ENCODE results near the gene COL1A1. TPM values are rescaled to one million over a fixed set of nuclear protein-coding genes. Genes with fewer than 3 reads are reported as not detected.

COL1A1 gene
- total RNA-seq, 1 donor from 2014 or later: 702 TPM

DNA sequence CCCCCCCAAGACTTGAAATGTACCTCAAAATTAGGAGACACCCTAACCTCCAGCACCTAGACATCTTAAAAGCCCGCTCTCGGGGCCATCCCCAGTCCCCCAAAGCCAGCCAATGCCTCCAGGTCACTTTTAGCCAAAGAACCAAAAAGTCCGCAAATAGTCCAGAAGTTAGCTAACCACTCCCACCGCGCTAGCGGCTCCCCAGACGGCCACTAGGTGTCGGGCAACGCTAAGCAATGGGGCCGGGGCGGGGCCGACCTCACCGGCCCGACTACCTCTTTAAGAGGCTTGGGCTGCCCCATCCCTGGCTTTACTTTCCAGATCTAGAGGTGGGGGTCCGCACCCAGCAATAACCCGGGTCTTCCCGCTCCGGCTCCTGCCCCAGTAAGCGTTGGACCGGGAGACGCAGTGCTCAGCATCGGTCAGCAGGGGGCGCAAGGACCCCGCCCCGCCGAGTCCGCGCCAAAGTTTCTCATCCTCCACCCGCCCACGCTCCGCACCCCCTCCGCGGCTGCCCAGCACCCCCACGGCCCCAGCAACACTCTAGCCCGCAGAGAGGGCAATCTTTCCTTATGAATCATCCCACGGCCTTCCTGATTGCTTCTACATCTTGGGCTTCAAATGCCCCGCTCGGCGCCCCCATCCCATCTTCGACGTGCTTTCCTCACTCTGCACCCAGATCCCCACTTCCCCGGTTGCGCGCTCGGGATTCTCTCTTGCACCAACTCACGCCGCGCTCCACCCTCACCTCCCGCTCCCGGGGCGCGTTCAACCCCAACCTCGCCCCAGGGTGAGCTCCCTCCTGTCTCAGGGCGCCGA is 765 bp downstream of the COL1A1 start:
- DNase-seq (ENCODE audit: extremely low read depth, low read depth, low spot score): no peak

DNA sequence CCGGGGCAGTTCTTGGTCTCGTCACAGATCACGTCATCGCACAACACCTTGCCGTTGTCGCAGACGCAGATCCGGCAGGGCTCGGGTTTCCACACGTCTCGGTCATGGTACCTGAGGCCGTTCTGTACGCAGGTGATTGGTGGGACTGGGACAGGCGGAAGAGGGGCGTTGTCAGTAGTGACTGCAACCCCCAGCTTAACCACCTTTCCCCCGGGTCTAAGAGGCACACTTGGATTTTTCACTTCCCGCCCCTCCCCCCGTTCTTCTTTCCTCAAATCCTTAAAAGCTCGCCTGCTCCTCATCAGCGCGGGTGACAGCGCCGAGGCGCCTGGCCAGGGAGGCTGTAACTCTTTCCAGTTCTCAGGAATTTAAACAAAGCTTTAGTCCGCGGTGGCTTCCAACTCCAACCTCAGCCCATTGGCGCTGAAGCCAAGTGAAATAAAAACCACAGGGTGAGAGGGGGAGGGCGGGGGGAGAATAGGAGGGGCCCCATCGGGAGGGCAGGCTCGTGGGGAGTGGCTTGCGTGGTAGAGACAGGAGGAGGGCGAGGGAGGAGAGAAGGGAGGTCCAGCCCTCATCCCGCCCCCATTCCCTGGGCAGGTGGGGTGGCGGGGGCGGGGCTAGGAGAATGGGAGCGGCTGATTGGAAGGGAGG is 1.5 kb downstream of the COL1A1 start:
- no peak for DNase-seq (ENCODE audit: extremely low read depth, low read depth, low spot score)

DNA sequence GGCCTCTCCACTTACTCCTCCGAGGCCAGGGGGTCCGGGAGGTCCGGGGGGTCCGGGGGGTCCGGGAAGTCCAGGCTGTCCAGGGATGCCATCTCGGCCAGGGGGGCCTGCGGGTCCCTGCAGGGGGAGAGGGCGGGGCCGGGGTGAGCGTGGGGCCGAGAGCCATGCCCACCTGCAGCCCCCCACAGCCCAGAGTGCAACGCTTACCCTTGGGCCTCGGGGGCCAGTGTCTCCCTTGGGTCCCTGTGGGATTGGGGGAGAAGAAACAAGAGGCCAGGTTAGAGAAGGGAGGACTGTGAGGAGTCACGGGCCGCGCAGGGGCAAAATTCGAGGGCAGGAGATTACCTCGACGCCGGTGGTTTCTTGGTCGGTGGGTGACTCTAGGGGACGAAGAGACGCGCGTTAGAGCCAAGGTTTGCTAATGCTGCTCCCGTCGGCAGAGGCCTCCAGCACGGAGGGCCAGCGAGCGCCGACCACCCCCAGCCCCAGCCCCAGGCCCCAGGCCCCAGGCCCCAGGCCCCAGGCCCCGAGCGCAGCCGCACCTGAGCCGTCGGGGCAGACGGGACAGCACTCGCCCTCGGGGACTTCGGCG is 2.1 kb downstream of the COL1A1 start:
- DNase-seq (ENCODE audit: extremely low read depth, low read depth, low spot score): no peak

DNA sequence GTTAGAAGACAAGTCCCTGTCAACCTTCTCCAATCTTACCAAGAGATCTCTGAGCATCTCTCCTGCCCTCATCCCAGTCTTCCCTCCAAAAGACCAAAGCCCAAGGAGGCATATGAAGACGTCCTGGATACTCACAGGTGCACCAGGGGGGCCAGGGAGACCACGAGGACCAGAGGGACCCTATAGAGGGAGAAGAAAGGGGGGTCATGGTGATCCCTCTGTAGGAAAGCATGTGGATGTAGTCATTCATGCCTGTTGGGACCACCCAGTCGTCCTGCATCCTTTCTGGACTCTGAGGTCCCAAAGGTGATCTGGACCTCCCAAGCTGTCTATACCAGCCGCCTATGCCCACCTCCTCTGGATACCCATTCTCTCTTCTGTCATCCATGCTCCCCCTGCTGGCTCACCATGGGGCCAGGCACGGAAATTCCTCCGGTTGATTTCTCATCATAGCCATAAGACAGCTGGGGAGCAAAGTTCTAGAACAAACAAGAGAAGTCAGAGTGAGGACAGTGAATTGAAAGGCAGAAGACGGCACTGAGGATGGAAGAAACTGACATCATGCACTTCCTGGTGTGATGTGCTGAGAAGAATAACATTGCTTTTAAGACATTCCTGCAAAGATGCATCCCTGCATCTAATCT is 3.3 kb downstream of the COL1A1 start:
- DNase-seq (ENCODE audit: extremely low read depth, low read depth, low spot score): no peak

DNA sequence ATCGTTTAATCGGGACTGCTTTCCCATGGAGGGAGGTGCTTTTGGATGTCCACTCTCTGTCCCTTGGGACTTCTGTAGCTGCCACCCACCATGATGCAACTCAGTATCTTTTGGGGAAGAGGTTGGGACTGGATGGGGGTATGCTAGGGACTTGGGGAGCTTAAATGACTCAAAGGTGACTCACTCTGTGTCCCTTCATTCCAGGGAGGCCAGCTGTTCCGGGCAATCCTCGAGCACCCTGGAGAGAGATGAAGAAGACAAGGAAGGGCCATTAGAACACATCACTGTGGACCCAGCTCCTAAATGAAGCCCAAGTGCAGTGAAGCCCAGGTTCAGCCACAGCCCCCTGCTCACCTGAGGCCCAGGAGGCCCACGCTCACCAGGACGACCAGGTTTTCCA is 4.6 kb downstream of the COL1A1 start:
- no peak for DNase-seq (ENCODE audit: extremely low read depth, low read depth, low spot score)

DNA sequence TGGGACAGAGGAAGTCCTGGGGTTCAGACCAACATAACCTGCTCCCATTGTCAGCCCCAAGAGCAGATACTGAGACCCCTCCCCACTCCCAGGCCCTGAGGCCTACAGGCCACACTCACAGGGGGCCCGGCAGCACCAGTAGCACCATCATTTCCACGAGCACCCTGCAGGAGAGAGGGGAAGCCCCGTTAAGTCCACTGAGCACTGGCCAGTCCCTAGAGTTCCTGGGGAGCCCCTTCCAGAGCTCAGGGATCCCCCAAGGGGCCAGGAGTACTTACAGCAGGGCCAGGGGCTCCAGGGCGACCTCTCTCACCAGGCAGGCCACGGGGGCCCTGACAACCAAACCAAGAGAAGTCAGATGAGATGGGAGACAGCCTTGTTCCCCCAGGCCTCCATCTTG is 5.4 kb downstream of the COL1A1 start:
- DNase-seq (ENCODE audit: extremely low read depth, low read depth, low spot score): no peak

DNA sequence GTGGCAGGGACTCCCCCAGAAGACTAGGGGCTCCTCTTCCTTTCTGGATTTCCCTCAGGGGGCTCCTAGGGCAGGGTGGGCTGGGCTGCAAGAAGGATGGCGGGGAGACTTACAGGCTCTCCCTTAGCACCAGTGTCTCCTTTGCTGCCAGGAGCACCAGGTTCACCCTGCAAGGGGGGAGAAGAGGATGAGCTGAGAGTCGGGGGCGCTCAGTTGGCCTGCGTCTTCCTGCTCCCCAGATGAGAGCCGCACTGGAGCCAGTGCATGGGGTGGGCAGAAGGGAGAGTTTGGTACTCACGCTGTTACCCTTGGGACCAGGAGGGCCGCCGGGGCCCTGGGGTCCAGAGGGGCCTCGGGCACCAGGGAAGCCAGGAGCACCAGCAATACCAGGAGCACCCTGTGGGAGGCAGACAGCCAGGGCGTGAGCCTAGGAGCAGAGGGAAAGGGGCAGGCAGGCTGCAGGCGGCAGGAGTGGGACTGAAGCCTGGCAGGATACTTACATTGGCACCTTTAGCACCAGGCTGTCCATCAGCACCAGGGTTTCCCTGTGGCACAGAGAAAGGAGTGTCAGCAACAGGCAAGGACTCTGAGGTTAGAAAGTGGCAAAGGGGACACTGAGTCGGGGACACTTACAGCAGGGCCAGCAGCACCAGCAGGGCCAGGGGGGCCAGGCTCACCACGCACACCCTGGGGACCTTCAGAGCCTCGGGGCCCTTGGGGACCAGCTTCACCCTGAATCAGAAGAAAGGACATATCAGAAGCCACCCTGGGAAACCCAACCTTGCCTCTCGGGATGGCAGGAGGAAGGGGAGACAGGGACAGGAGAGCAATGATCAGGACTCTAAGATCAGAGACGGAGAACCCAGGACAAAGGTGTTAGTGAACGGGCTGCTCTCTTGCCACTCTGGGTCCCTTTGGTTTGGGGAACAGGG is 6.2 kb downstream of the COL1A1 start:
- DNase-seq (ENCODE audit: extremely low read depth, low read depth, low spot score): no peak

DNA sequence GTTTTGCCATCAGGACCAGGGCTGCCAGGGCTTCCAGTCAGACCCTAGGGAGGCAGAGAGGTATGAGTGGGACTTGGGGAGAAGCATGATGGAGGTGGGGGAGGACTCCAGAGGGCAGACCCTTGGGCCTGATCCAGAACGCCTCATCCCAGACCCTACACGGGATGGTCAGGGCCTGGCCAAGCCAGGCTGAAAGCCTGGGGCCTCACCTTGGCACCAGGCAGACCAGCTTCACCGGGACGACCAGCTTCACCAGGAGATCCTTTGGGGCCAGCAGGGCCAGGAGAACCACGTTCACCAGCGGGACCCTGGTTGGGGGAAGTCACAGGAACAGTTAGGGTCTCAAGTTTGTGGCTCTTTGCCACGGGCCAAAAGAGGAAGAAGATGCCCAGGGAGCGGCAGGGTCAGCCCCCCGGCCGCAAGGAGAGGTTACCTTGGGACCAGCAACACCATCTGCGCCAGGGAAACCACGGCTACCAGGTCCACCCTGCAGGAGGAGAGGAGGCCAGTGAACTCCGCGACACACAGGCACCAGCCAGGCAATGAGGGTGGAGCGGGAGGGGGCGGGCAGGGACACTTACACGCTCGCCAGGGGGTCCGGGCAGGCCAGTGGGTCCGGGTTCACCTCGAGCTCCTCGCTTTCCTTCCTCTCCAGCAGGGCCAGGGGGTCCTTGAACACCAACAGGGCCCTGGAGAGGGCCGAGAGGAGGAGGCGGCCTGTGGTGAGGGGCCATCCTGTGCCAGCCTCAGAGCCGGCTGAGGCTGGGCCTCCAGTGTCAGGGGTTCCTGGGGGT is 7.1 kb downstream of the COL1A1 start:
- DNase-seq (ENCODE audit: extremely low read depth, low read depth, low spot score): no peak

DNA sequence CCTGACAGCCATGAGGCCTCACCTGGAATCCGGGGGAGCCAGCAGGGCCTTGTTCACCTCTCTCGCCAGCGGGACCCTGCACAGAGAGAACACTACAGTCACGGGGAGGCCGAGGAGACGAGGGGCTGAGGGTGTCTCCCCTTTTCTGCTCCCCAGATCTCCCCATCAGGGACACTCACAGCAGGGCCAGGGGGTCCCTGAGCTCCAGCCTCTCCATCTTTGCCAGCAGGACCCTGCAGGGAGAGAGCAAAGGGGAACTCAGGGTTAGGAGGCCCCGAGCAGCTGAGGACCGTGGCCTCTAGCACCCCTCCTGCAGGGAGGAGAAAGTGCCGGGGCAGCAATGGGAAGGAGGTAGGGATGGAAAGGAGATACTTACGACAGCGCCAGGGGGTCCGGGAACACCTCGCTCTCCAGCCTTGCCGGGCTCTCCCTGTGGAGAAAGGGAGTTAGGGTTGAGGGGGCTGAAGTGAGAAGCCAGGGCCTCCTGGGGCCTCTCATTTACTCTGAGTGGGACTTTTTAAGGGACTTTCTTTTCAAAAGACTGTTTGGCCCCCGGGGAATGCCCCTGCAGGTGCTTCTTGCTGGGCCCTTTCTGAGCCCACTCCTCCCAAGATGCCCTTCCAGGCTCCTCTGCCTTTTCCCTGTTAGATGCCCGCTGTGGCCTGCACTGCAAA is 8.7 kb downstream of the COL1A1 start:
- DNase-seq (ENCODE audit: extremely low read depth, low read depth, low spot score): no peak

DNA sequence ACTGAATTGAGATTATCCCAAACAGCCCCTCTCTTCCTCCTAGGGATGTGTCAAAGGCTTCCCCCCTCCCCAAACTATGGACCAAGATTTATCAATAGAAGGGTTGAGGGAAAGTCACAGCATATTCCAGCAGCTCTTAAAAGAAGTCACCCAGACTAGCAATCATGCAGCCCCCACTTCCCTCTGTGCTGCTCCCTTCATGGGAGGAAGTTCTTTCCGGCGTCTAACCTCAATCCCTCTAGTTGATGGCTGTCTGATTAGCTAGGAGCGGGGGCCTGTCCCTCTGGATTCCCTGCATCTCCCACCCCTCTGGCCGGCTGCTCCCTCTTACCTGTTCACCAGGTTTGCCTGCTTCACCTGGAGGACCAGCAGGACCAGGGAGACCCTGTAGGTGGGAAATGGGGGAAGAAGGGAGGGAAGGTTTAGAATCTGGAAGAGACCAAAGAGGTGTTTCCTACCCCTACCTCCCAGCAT is 9.2 kb downstream of the COL1A1 start:
- no peak for DNase-seq (ENCODE audit: extremely low read depth, low read depth, low spot score)

DNA sequence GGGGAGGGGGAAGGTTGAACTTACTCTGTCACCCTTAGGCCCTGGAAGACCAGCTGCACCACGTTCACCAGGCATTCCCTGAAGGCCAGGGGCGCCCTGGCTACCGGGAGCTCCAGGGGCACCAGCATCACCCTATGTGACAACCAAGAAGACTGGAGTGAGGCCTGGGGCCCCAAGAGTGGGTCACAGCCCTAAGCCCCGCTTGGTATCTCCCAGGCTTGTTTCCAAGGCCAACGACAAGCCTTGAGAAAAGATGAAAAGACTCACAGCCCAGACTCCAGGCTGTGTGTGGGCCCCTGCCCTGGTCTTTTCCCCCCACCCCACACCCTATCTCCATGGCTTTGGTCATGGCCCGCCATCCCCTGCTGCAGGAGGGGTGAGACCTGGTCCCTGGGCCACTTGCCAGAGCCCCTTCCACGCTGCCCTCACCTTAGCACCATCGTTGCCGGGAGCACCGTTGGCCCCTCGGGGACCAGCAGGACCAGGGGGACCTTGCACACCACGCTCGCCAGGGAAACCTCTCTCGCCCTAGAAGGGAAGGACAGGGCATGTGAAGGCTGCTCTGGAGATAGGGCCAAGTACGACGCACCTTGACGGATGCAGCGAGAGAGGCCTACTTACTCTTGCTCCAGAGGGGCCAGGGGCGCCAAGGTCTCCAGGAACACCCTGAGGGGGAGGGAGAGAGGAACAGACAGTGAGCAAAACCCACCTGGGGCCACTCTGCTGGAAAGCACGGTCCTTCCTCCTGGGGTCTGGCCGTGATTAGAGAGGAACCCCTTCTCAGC is 9.9 kb downstream of the COL1A1 start:
- no peak for DNase-seq (ENCODE audit: extremely low read depth, low read depth, low spot score)

DNA sequence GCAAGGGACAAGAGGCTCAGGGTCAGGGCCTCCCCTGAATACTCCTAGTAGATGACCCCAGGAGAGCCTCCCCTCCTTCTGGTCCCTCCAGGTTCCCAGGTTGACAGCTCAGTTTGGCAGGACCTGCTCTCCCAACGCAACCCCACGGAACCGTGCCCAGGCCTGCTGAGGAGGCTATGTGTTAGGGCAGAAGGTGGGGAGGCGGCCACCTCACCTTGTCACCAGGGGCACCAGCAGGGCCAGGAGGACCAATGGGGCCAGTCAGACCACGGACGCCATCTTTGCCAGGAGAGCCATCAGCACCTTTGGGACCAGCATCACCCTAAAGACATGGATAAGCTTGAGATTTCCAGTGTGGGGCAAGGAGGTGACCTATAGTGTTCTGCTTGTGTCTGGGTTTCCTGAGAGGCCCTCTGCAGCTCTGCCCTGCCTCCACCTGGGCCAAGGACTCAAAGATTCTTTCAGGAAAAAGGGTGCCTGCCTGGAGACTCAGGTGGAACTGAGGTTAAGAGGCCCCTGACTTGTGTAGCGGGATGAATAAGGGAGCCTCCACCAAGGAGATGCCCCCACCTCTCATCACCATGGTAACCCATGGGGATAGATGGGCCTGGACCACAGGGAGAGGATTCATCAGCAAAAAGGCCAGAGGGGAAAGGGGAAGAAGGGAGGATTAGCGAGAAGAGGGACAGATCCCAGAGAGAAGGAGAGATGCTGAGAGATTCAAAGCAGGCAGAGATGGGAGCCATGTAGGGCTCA is 10.7 kb downstream of the COL1A1 start:
- DNase-seq (ENCODE audit: extremely low read depth, low read depth, low spot score): no peak

DNA sequence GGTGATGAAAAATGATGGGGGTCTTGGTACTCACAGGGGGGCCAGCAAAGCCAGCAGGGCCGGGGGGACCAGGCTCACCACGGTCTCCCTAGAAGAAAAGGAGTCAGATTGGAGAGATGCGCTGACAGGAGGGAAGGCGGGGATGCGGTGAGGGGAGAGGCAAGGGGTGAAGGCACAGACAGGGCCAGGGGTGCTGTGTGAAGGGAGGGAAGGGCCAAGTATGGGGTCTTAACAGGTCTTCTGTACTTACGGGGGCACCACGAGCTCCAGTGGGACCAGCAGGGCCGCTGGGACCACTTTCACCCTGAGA is 11.2 kb downstream of the COL1A1 start:
- DNase-seq (ENCODE audit: extremely low read depth, low read depth, low spot score): no peak

DNA sequence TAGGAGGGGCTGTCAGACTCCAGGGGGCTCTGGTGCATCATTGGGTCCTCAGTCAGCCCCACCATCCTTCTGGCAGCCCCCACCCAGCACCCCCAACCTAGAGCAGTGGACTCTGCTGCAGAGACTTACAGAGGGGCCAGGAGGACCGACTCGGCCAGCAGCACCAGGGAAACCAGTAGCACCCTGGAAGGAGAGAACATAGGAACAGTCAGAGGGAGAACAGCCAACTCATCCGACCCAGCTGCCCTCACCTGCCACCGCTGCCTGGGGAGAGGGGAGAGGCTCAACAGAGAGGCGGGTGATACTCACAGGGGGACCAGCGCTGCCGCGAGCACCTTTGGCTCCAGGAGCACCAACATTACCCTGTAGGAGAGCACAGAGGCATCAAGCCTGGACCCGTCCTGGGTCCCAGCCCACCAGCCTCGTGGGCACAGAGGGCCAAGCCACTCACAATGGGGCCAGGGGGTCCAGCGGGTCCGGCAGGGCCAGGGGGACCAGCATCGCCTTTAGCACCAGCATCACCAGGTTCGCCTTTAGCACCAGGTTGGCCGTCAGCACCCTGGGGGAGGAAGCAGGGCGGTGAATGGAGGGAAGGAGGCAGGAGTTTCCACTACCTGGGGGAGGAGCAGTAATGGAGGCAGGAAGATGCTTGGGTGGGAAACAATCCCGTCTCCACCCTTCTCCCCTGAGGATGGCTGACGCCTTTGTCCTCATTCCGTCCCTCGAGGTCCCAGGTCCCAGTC is 11.7 kb downstream of the COL1A1 start:
- DNase-seq (ENCODE audit: extremely low read depth, low read depth, low spot score): no peak

DNA sequence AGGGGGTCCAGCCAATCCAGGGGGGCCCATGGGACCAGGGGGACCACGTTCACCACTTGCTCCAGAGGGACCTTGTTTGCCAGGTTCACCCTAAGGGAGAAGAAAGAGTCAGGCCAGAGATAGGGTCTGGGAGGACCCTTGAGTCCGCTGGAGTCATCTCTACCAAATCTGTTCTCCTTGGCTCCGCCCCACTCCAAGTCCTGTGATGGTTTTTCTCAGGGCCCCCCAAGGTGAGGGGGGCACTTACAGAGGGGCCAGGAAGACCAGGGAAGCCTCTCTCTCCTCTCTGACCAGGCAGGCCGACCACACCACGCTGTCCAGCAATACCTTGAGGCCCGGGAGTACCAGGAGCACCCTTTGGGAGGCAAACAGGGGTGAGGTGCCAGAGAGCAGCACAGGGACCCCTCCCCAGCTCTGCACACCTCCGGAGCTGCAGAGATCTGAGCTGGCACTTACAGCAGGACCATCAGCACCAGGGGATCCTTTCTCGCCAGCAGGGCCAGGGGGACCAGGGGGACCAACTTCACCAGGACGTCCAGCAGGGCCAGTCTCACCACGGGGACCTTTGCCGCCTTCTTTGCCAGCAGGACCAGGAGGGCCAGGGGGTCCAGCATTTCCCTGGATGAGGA is 12.4 kb downstream of the COL1A1 start:
- DNase-seq (ENCODE audit: extremely low read depth, low read depth, low spot score): no peak

DNA sequence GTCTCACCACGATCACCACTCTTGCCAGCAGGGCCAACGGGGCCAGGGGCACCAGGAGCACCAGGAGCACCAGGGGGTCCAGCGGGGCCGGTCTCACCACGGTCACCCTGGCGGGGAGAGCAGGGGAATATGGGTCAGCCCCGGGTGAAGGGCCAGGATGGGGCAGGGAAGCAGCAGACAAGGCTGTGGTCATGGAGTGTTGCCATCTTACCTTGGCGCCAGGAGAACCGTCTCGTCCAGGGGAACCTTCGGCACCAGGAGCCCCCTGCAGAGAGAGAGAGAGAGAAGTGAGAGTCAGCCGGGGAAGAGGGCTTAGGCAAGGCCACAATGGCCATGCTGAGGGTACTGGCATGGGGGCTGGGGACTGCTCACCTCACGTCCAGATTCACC is 12.9 kb downstream of the COL1A1 start:
- no peak for DNase-seq (ENCODE audit: extremely low read depth, low read depth, low spot score)

All from glomerular endothelial cell (primary cell).